GM23338 (cell line): ENCODE data around the gene COTL1.

Experiments
- CREB1 ChIP-seq: fragments of 250-450 bp; sonication (Bioruptor Pico); IDR thresholded peaks from 2 replicates; pipeline ENCODE4 v1.5.0; 2020; ENCODE audit warnings: low read depth, mild to moderate bottlenecking, moderate library complexity
- EZH2 ChIP-seq: fragments of 200-600 bp; sonication (generic); IDR thresholded peaks from one replicate; pipeline ENCODE4 v1.8.0; 2017; ENCODE audit warnings: antibody characterized with exemption, mild to moderate bottlenecking, low read depth; ENCODE audit not compliant: unreplicated experiment
- EZH2phosphoT487 ChIP-seq: fragments of 200-600 bp; sonication (generic); IDR thresholded peaks from one replicate; pipeline ENCODE4 v1.8.1; 2018; ENCODE audit warnings: antibody characterized with exemption; ENCODE audit not compliant: unreplicated experiment
- JUNB ChIP-seq: IDR thresholded peaks from one replicate; pipeline ENCODE4 v1.6.1; 2016; ENCODE audit warnings: antibody characterized with exemption; ENCODE audit not compliant: unreplicated experiment
- NANOG ChIP-seq: IDR thresholded peaks from 2 replicates; pipeline ENCODE4 v1.6.1; 2016; ENCODE audit warnings: antibody characterized with exemption, borderline replicate concordance
- POLR2AphosphoS5 ChIP-seq: IDR thresholded peaks from 2 replicates; pipeline ENCODE4 v1.6.1; 2016; ENCODE audit warnings: antibody characterized with exemption, low read depth
- STAT1 ChIP-seq: IDR thresholded peaks from one replicate; pipeline ENCODE4 v1.6.1; 2016; ENCODE audit warnings: antibody characterized with exemption; ENCODE audit not compliant: unreplicated experiment
- ZNF114 ChIP-seq: fragments of 250-450 bp; sonication (Bioruptor Pico); IDR thresholded peaks from 2 replicates; pipeline ENCODE4 v1.5.0; 2020; ENCODE audit warnings: mild to moderate bottlenecking, moderate library complexity
- TF ChIP-seq, protein P1 (sequence below), 2 experiments: fragments of 200-600 bp in 1 of 2; sonication (generic) in 1 of 2; conservative IDR thresholded peaks; 2 replicates each; pipeline versions ENCODE4 v1.5.1 to v1.6.1; 2016 to 2017; ENCODE audit warnings: antibody characterized with exemption in 2 of 2, low read depth in 2 of 2, mild to moderate bottlenecking in 2 of 2, moderate library complexity in 1 of 2
- TF ChIP-seq, protein P2 (sequence below): IDR thresholded peaks from one replicate; pipeline ENCODE4 v1.6.1; 2018; ENCODE audit warnings: antibody characterized with exemption; ENCODE audit not compliant: unreplicated experiment
- TF ChIP-seq, protein P3 (sequence below): IDR thresholded peaks from 2 replicates; pipeline ENCODE4 v1.6.1; 2016; ENCODE audit warnings: antibody characterized with exemption

DNA sequence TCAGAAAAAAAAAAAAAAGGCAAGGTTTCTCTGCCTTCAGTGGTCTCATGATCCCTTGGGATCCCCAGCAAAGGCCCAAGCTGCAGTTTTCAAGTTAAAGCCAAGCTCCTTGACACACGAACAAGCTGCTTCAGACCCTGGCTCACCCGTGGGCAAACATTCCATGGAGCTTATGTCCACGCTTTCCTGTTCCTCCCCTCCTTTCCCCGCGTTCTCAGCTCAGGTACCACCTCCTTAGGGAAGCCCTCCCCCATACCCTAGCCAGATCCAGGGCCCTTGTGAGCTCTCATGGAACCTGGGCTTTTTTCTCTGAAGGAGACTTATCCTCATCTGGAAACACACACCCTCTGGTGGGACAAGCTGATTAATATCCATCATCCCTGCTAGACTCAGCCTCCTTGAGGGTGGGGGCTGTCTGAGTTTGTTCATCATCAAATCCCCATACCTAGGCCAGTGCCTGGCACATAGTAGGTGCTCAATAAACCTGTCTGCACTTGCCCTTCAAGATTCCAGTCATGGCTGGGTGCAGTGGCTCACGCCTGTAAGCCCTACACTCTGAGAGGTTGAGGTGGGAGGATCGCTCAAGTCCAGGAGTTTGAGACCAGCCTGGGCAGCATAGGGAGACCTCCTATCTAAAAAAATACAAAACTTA is 54.7 kb downstream of the COTL1 start:
- TF ChIP-seq, protein P1, sequence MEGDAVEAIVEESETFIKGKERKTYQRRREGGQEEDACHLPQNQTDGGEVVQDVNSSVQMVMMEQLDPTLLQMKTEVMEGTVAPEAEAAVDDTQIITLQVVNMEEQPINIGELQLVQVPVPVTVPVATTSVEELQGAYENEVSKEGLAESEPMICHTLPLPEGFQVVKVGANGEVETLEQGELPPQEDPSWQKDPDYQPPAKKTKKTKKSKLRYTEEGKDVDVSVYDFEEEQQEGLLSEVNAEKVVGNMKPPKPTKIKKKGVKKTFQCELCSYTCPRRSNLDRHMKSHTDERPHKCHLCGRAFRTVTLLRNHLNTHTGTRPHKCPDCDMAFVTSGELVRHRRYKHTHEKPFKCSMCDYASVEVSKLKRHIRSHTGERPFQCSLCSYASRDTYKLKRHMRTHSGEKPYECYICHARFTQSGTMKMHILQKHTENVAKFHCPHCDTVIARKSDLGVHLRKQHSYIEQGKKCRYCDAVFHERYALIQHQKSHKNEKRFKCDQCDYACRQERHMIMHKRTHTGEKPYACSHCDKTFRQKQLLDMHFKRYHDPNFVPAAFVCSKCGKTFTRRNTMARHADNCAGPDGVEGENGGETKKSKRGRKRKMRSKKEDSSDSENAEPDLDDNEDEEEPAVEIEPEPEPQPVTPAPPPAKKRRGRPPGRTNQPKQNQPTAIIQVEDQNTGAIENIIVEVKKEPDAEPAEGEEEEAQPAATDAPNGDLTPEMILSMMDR (conservative IDR thresholded peaks at IDR 0.05; ENCODE audit: low read depth in 2 of 2), result no peak
- TF ChIP-seq EZH2, result no peak
- TF ChIP-seq POLR2AphosphoS5, result no peak
- no peak for TF ChIP-seq EZH2phosphoT487
- no peak for TF ChIP-seq CREB1
- TF ChIP-seq NANOG, result no peak
- TF ChIP-seq, protein P2, sequence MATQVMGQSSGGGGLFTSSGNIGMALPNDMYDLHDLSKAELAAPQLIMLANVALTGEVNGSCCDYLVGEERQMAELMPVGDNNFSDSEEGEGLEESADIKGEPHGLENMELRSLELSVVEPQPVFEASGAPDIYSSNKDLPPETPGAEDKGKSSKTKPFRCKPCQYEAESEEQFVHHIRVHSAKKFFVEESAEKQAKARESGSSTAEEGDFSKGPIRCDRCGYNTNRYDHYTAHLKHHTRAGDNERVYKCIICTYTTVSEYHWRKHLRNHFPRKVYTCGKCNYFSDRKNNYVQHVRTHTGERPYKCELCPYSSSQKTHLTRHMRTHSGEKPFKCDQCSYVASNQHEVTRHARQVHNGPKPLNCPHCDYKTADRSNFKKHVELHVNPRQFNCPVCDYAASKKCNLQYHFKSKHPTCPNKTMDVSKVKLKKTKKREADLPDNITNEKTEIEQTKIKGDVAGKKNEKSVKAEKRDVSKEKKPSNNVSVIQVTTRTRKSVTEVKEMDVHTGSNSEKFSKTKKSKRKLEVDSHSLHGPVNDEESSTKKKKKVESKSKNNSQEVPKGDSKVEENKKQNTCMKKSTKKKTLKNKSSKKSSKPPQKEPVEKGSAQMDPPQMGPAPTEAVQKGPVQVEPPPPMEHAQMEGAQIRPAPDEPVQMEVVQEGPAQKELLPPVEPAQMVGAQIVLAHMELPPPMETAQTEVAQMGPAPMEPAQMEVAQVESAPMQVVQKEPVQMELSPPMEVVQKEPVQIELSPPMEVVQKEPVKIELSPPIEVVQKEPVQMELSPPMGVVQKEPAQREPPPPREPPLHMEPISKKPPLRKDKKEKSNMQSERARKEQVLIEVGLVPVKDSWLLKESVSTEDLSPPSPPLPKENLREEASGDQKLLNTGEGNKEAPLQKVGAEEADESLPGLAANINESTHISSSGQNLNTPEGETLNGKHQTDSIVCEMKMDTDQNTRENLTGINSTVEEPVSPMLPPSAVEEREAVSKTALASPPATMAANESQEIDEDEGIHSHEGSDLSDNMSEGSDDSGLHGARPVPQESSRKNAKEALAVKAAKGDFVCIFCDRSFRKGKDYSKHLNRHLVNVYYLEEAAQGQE, result no peak
- TF ChIP-seq, protein P3, sequence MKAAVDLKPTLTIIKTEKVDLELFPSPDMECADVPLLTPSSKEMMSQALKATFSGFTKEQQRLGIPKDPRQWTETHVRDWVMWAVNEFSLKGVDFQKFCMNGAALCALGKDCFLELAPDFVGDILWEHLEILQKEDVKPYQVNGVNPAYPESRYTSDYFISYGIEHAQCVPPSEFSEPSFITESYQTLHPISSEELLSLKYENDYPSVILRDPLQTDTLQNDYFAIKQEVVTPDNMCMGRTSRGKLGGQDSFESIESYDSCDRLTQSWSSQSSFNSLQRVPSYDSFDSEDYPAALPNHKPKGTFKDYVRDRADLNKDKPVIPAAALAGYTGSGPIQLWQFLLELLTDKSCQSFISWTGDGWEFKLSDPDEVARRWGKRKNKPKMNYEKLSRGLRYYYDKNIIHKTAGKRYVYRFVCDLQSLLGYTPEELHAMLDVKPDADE, result no peak
- TF ChIP-seq JUNB, result no peak
- TF ChIP-seq STAT1, result no peak
- no peak for TF ChIP-seq ZNF114 (CRISPR knock-in tag)
